ENCODE data around the gene LIN28B.
"Not testable (repeated sequence)": the region's sequence is repeated elsewhere in the genome, so short reads cannot be mapped to it uniquely, and the experiment has no call there.

The LIN28B gene

DNA sequence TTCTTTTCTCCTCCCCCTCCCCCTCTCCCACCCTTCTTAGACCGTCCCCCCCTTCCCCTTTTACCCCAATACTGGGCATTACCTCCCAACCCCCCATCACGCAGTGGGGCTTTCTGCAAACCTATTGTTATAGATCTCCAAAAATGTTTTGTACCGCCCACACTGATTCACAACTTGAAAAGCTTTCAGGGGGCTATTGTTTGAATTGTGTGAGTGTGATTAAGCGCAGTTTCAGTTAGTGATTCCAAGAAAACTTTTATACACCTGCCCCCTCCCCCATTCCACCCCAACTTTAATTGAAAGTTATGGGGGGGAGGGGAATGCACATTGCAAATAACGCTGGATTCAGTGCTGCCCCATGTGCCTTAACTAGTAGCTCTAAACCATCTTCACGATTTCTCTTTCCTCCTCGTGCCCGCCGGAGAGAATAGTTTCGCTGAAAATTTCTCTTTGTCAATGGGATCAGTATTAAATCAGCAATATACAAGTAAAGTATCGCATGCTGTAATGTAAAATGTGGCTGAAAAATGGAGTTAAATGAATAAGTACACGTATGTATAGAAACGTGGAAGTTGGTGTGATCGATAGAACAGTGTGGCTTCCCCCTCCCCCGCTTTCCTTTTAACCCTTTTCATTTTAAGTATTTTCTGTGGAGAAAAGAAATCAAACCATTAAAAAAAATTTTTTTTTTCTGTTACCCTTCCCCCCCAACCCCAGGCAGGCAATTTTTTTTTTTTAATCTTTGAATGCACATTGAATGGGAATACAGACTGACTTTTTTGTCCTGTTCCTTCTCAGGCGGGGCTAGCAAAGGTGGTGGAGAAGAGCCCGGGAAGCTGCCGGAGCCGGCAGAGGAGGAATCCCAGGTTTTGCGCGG is 632 bp downstream of the LIN28B start:
- no peak for DNase-seq

GRCh38 chr6:104958178-104959025 is 1.5 kb downstream of the LIN28B start:
- no peak for DNase-seq

DNA sequence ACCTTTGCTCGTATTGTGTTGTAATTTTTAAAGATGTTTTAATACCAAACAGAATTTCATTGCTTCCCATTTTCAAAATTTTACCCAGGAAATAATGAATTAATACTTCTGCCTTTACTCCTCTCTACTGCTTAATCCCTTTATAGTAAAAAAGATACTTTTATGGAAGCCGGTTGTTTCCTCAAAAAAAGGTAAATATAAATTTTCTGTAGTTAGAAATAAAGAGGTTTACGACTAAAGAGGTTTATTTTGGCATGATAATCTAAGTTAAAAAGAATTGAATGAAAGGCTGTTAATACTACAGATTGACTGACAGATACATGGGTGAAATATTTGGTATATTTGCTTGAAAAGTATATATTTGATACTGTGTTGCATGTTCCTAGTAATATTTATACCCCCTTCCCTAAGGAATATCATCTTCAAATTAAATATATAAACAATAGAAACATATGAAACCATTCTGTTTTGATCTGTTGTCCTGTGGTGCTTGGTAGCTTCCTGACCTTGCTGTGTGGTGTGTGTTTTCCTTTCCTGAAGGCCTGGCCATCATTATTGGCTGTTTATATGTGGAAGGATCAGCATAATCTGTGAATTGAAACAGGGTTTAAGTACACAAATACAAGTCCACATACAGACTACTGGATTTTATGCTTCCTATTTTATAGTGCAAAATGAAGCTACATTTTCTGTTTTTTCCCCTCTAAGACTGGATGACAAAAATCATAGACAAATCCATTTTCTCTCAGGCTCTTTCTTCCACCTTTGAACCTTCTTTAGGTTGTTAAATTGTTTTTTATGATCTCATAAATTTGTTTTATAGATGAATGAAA is 2.3 kb downstream of the LIN28B start:
- DNase-seq, result no peak

- DNase-seq, result no peak
These were observed 12.2 kb downstream of the LIN28B start for GRCh38 chr6:104969108-104969507.

DNA sequence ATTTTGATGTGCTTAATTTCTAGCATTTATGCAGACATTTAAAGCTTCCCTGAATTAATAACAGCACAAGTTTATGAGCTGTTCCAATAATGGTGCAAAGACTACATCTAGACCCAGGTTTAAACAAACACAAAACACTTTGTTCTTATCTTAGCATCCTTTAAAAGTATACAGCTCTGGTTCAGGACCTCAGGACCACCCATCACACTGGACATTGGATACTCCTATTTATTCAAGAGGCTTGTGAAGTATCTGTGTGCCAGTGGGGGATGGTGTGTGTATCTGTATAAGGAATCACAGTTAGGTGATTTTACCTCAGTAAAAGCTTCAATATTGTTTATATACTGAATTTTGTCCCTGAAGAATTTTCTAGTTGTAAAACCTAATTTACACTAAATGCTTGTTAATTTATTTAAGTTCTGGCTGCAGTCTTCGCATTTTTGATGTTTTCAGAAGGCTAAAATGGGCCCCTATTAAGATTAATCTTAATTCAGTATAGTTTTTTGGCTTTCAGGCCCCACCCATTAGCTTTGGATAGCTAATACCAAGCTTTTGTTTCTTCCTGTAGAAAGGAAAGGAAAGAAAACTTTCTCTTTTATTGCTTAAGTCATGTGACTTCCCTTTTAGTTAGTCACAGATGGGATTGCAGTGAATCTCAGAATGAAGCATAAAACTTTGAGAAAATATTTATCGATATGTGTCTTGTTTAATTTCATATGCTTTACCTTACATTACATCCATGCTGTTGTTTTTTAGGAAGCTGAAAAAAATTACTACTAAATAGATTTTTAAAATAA is 13.1 kb downstream of the LIN28B start:
- no peak for DNase-seq

- DNase-seq, result no peak
These were observed 16.5 kb downstream of the LIN28B start for GRCh38 chr6:104973404-104973803.

DNA sequence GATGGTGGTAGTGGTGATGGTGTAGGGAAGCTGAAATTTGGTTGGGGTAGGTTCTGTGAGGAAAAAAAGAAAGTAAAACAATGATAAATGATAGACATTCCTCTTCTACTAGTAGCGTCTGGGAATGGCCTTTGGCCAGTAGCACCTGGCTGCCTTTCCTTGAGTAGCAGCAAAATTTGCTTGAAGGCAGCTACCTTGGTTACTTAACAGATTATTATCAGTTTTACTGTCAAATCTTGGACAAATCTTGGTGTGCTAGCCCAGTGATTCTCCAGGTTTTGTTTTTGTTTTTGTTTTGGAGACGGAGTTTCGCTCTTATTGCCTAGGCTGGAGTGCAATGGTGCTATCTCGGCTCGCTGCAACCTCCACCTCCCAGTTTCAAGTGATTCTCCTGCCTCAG is 26.4 kb downstream of the LIN28B start:
- DNase-seq, result no peak

- no peak for DNase-seq
These were observed 26.9 kb downstream of the LIN28B start for GRCh38 chr6:104983776-104984175.

DNA sequence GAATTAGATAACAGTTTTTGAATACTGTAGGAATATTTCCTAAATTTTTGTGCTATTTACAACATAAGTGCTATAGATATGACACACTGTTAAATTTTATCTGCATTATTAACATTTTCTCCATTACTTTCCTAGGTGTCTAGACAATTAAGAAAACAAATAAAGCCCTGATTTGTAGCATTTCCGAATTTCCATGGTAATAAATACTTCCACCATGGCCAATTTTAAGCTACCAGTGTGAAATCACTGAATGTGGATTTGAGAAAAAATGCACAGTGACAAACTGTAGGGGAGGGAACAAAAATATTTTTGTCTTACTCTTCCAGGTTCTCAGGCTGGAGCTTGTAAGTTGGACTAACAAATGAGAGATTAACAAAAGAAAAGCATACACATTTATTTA is 27.9 kb downstream of the LIN28B start:
- no peak for DNase-seq

- DNase-seq, result not testable (repeated sequence)
These were observed 29.0 kb downstream of the LIN28B start for GRCh38 chr6:104985875-104986274.

GRCh38 chr6:104986625-104987024 is 29.7 kb downstream of the LIN28B start:
- DNase-seq, result no peak

GRCh38 chr6:104987218-104987617 is 30.3 kb downstream of the LIN28B start:
- no peak for DNase-seq

DNA sequence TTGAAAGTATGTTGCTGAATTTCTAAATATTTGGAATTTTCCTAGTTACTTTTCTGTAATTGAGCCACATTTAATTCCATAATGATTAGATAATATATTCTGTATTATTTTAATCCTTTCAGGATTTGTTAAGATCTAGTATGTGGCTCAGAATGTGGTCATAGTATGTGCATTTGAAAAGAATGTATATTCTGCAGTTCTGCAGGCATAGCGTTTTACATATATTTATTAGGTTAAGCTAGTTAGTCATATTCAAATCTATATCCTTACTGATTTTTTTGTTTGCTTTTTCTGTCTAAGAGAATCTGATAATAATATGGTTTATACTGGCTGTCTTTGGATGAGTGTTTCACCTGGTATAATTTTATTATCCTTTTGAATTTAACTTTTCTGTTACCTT is 33.2 kb downstream of the LIN28B start:
- DNase-seq, result no peak

- not testable (repeated sequence) for DNase-seq
These were observed 34.2 kb downstream of the LIN28B start for GRCh38 chr6:104991062-104991461.

GRCh38 chr6:104993576-104993975 is 36.7 kb downstream of the LIN28B start:
- DNase-seq, result not testable (repeated sequence)

DNA sequence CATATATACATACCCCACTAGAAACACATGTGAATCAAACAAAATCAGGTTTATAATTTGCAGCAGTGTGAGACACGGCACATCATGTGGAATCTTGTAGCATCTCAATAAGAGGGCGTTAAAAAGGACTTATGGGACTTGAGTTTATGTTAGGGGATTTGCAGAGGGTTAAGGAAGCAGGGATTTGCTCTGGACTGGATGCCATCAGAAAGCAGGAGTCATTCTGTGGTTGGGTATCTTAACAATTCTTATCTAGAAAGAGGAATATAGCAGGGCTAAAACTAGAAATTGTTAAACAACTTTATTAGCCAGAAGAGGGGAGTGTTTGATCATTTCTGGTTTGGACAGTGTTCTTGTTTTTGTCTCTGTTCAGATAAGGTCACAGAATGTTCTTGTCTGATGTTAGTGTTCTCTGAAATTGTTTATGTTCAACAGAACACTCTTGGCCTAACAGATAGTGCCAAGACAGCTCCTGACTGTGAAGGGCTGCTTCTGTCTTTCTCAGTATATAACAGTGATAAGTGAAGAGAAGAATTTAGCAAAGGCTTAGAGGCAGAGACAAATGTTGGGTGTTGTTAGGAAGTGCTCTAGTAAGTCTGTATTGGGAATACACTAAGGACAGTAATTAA is 39.2 kb downstream of the LIN28B start:
- no peak for DNase-seq

DNA sequence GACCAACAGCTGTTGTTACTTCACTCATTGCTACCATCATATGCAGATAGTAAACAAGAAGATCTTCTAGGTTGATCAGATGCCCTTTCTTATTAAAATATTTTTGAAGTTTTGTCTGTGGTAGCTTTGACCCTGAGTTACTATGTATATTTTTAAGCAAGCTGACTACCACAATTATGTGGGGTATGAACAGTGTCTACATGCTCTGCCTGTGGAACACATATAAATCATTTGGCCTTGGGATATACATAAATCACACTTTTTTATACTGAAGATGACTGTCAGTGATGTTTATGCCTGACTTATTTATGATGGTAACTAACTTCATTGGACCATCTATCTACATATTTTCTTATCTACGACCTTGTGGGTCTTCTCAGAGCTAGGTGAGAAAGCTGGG is 44.2 kb downstream of the LIN28B start:
- DNase-seq, result no peak

DNA sequence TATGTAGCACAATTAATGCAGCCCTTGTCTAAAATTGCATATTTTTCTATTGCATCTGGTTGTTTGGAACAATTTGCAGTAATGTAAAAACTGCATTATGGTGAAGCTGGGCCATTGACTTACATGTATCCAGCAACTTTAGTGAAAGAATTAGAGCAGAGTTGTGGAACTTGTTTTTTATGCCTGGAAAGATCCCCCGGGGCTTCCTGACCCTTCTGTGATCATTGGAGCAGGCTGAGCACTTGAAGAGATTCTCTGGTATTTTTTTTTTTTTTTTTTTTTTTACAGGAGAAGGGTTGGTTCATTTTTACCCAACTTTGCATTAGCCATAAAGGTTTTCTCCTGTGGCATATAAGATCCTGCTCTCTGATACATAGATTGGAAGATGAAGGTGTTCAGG is 45.0 kb downstream of the LIN28B start:
- no peak for DNase-seq

GRCh38 chr6:105005451-105005850 is 48.5 kb downstream of the LIN28B start:
- no peak for DNase-seq

- not testable (repeated sequence) for DNase-seq
These were observed 56.6 kb downstream of the LIN28B start for GRCh38 chr6:105013459-105013858.

GRCh38 chr6:105014448-105014847 is 57.5 kb downstream of the LIN28B start:
- no peak for DNase-seq

DNA sequence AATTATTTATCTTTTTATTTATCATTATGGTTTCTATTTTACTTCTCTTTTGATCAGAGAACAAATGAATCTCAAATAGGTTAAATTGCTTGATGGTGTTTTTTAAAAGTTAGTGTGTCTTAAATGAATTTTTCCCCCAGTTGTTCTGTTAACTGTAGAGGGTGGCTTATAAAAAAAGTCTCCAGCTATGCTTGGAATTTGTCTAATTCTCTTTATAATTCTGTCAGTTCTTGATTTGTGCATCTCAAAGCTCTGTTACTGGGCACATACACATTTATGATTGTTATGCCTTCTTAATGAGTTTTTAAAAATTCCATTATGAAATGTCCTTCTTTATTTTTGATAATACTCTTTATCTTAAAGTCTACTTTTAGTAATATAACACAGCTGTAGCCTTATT is 58.0 kb downstream of the LIN28B start:
- no peak for DNase-seq

Data from activated CD4-positive, alpha-beta T cell treated with anti-CD3 and anti-CD28 coated beads, Interleukin-2, amount 50 U/mL, for 4 hours (primary cell).